Prostate gland (tissue), 2 donors: ENCODE results near the gene RIMBP2. TPM values are rescaled to one million over a fixed set of nuclear protein-coding genes. Genes with fewer than 3 reads are reported as not detected.

ENCODE experiments used
- DNase-seq: peaks from one replicate; pipeline ENCODE4 v3.0.0-alpha.2; 2019; ENCODE audit warnings: low spot score
- H3K27ac ChIP-seq, 2 donors: fragments of 200-600 bp; sonication (generic); 2 replicates each; pipeline ENCODE4 v1.5.1; 2017 to 2019
- H3K27me3 ChIP-seq: fragments of 200-600 bp; sonication (generic); replicated peaks from 2 replicates; pipeline ENCODE4 v1.5.1; 2019; ENCODE audit not compliant: insufficient read depth
- H3K36me3 ChIP-seq, 2 donors: fragments of 200-600 bp; sonication (generic); 1 replicate in 1 of 2; 2 replicates in 1 of 2; pipeline versions ENCODE4 v1.5.1 to v1.8.1; 2017 to 2019
- H3K4me1 ChIP-seq: fragments of 200-600 bp; sonication (generic); replicated peaks from 2 replicates; pipeline ENCODE4 v1.5.1; 2019
- H3K4me3 ChIP-seq, 2 donors: fragments of 200-600 bp; sonication (generic); 2 replicates each; pipeline ENCODE4 v1.5.1; 2017 to 2019
- H3K9me3 ChIP-seq: fragments of 200-600 bp; sonication (generic); 2 replicates; pipeline ENCODE4 v1.5.1; 2017
- POLR2A ChIP-seq: fragments of 450-650 bp; IDR thresholded peaks from one replicate; pipeline ENCODE4 v1.6.1; 2016; ENCODE audit warnings: antibody characterized with exemption, mild to moderate bottlenecking
- POLR2AphosphoS5 ChIP-seq: sonication (generic); formaldehyde crosslinking; IDR thresholded peaks from one replicate; pipeline ENCODE4 v1.6.1; 2017; ENCODE audit warnings: antibody characterized with exemption
- WGBS: methylation state at CpG from one replicate; pipeline ENCODE4 v1.1.5; 2018; 5-methylcytosine and 5-hydroxymethylcytosine counted together
- intact Hi-C: fragments of 100-400 bp; cut with DNase I; formaldehyde crosslinking; loops from one replicate; pipeline ENCODE4 v1.14.2; 2022
- total RNA-seq, 2 donors: library from RNA; depleted of rRNA; stranded (reverse); fragments of >200 nt; gene quantifications; one replicate each; pipeline ENCODE4 v1.1.0, GENCODE V29; 2016
- TF ChIP-seq, protein P1 (sequence below), 4 experiments: fragments of 200-600 bp in 2 of 4; fragments of 450-650 bp in 2 of 4; sonication (generic) in 2 of 4; IDR thresholded peaks; 1 replicate in 3 of 4; 2 replicates in 1 of 4; pipeline ENCODE4 v1.5.1; 2016 to 2019; ENCODE audit warnings: antibody characterized with exemption in 4 of 4, mild to moderate bottlenecking in 2 of 4, moderate library complexity in 2 of 4

The RIMBP2 gene
- total RNA-seq, 2 donors from 2014 or later: 0.96 to 7.0 TPM

DNA sequence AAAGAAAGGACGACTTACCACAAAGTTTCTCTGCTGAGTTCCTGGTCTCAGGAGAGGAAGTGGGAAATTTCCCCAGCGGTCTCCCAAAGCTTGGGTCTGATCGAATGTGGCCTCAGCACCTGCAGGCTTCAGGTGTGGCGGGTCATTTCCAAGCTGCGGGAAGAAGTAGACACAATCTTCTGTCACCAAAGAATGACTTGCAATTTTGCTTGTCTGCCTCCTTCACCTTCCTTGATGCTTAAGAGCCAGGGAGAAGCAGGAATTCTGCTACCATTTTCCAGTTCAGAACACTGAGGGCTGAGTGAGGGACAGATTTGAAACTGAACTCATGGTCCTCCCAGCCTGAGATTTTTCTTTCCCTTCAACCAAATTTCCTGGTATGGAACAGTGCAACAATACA is 87.8 kb downstream of the RIMBP2 start:
- TF ChIP-seq POLR2A (no peak), POLR2AphosphoS5 (no peak)
- TF ChIP-seq, protein P1, sequence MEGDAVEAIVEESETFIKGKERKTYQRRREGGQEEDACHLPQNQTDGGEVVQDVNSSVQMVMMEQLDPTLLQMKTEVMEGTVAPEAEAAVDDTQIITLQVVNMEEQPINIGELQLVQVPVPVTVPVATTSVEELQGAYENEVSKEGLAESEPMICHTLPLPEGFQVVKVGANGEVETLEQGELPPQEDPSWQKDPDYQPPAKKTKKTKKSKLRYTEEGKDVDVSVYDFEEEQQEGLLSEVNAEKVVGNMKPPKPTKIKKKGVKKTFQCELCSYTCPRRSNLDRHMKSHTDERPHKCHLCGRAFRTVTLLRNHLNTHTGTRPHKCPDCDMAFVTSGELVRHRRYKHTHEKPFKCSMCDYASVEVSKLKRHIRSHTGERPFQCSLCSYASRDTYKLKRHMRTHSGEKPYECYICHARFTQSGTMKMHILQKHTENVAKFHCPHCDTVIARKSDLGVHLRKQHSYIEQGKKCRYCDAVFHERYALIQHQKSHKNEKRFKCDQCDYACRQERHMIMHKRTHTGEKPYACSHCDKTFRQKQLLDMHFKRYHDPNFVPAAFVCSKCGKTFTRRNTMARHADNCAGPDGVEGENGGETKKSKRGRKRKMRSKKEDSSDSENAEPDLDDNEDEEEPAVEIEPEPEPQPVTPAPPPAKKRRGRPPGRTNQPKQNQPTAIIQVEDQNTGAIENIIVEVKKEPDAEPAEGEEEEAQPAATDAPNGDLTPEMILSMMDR (IDR thresholded peaks at IDR 0.05): no peak
- WGBS: 91% methylated on average over 5 of the region's 5 CpGs
- intact Hi-C loops: no loop called here
- H3K4me3 ChIP-seq: no peak overlapping the region
- no peaks in the 10 kb centered on the region for H3K27me3 ChIP-seq
- DNase-seq: no peak
- no peaks in the 10 kb centered on the region for H3K36me3 ChIP-seq
- no peak overlapping the region for H3K27ac ChIP-seq
- H3K4me1 ChIP-seq: no peaks in the 10 kb centered on the region
- H3K9me3 ChIP-seq: no peaks in the 10 kb centered on the region

GRCh38 chr12:130627175-130627574 is 88.9 kb downstream of the RIMBP2 start:
- Histone ChIP-seq H3K4me1 (no peaks in the 10 kb centered on the region), H3K27ac (no peak overlapping the region), H3K27me3 (no peaks in the 10 kb centered on the region), H3K4me3 (no peak overlapping the region), H3K9me3 (no peaks in the 10 kb centered on the region), H3K36me3 (no peaks in the 10 kb centered on the region)
- TF ChIP-seq, protein P1 (IDR thresholded peaks at IDR 0.05): no peak
- no peak for TF ChIP-seq POLR2AphosphoS5
- TF ChIP-seq POLR2A: no peak
- 97% methylated on average over 7 of the region's 7 CpGs for WGBS
- DNase-seq: no peak
- intact Hi-C loops: no loop called here

DNA sequence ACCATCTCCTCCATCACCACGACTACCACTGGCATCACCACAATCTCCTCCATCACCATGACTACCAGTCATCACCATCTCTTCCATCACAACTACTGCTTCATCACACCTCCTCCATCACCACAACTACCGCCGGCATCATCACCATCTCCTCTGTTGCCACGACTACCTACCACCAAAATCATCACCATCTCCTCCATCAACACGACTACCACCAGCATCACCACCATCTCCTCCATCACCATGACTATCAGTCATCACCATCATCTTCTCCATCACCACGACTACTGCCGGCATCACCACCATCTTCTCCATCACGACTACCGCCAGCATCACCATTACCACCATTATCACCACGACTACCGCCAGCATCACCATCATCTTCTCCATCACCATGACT is 89.5 kb downstream of the RIMBP2 start:
- intact Hi-C loops: no loop called here
- Histone ChIP-seq H3K4me3 (no peak overlapping the region), H3K27me3 (no peaks in the 10 kb centered on the region), H3K36me3 (no peaks in the 10 kb centered on the region), H3K4me1 (no peaks in the 10 kb centered on the region), H3K9me3 (no peaks in the 10 kb centered on the region), H3K27ac (no peak overlapping the region)
- no peak for DNase-seq
- 88% methylated on average over 11 of the region's 11 CpGs for WGBS
- TF ChIP-seq POLR2A (no peak), POLR2AphosphoS5 (no peak)
- TF ChIP-seq, protein P1 (IDR thresholded peaks at IDR 0.05): no peak

- intact Hi-C loops: no loop called here
- WGBS: 69% methylated on average over 5 of the region's 5 CpGs
These were observed 90.9 kb downstream of the RIMBP2 start for GRCh38 chr12:130625201-130625600.

GRCh38 chr12:130622803-130623202 is 93.3 kb downstream of the RIMBP2 start:
- H3K9me3 ChIP-seq: no peaks in the 10 kb centered on the region
- TF ChIP-seq POLR2A: no peak
- no peak for TF ChIP-seq POLR2AphosphoS5
- TF ChIP-seq, protein P1 (IDR thresholded peaks at IDR 0.05): no peak
- no peaks in the 10 kb centered on the region for H3K4me1 ChIP-seq
- no peaks in the 10 kb centered on the region for H3K36me3 ChIP-seq
- intact Hi-C loops: no loop called here
- H3K27me3 ChIP-seq: no peaks in the 10 kb centered on the region
- H3K4me3 ChIP-seq: no peak overlapping the region
- no peak for DNase-seq
- 84% methylated on average over 3 of the region's 3 CpGs for WGBS
- H3K27ac ChIP-seq: no peak overlapping the region

More at GRCh38 chr12:130625201-130625600, 90.9 kb downstream of the RIMBP2 start:
- Histone ChIP-seq H3K27me3 (no peaks in the 10 kb centered on the region), H3K36me3 (no peaks in the 10 kb centered on the region), H3K4me1 (no peaks in the 10 kb centered on the region), H3K27ac (no peak overlapping the region), H3K9me3 (no peaks in the 10 kb centered on the region), H3K4me3 (no peak overlapping the region)
- no peak for DNase-seq
- TF ChIP-seq, protein P1 (IDR thresholded peaks at IDR 0.05): no peak
- TF ChIP-seq POLR2A (no peak), POLR2AphosphoS5 (no peak)
